HuH-7.5 (cell line): ENCODE results near the gene FOXP1.
"Not testable (repeated sequence)": the region's sequence is repeated elsewhere in the genome, so short reads cannot be mapped to it uniquely, and the experiment has no call there.

Experiments
- DNase-seq: peaks from one replicate; pipeline ENCODE4 v3.0.0; 2011; ENCODE audit warnings: low spot score

The FOXP1 gene

GRCh38 chr3:71002298-71002697, 581.2 kb downstream of the FOXP1 start:
- DNase-seq, result no peak

- DNase-seq, result no peak
Observed at GRCh38 chr3:71001303-71001830, 582.2 kb downstream of the FOXP1 start.

- DNase-seq, result no peak
Observed at GRCh38 chr3:71000483-71000882, 583.0 kb downstream of the FOXP1 start.

- DNase-seq, result no peak
Observed at GRCh38 chr3:70999730-71000129, 583.8 kb downstream of the FOXP1 start.

GRCh38 chr3:70996082-70996481, 587.4 kb downstream of the FOXP1 start:
- DNase-seq, result no peak

GRCh38 chr3:70994644-70995043, 588.9 kb downstream of the FOXP1 start:
- no peak for DNase-seq

GRCh38 chr3:70992562-70993204, 590.8 kb downstream of the FOXP1 start:
- no peak for DNase-seq

GRCh38 chr3:70992131-70992530, 591.4 kb downstream of the FOXP1 start:
- DNase-seq, result no peak

- DNase-seq, result no peak
Observed at GRCh38 chr3:70990723-70991122, 592.8 kb downstream of the FOXP1 start.

GRCh38 chr3:70990185-70990584, 593.3 kb downstream of the FOXP1 start:
- DNase-seq, result no peak

- DNase-seq, result no peak
Observed at GRCh38 chr3:70989174-70989573, 594.4 kb downstream of the FOXP1 start.

- no peak for DNase-seq
Observed at GRCh38 chr3:70988111-70988510, 595.4 kb downstream of the FOXP1 start.

GRCh38 chr3:70985572-70985971, 598.0 kb downstream of the FOXP1 start:
- no peak for DNase-seq

GRCh38 chr3:70984776-70985482, 598.6 kb downstream of the FOXP1 start:
- DNase-seq, result no peak

GRCh38 chr3:70982700-70983140, 600.8 kb downstream of the FOXP1 start:
- DNase-seq, result no peak

GRCh38 chr3:70982284-70982683, 601.2 kb downstream of the FOXP1 start:
- DNase-seq, result no peak

- DNase-seq, result no peak
Observed at GRCh38 chr3:70981231-70981880, 602.2 kb downstream of the FOXP1 start.

GRCh38 chr3:70980646-70981170, 602.8 kb downstream of the FOXP1 start:
- no peak for DNase-seq

GRCh38 chr3:70979983-70980645, 603.4 kb downstream of the FOXP1 start:
- DNase-seq, result no peak

GRCh38 chr3:70977712-70978111, 605.8 kb downstream of the FOXP1 start:
- DNase-seq, result no peak

- not testable (repeated sequence) for DNase-seq
Observed at GRCh38 chr3:70975981-70976380, 607.5 kb downstream of the FOXP1 start.

GRCh38 chr3:70974747-70975146, 608.8 kb downstream of the FOXP1 start:
- DNase-seq, result no peak
